HG03103 (cell line): ENCODE data around the gene CYB561D1.

Experiments
- ATAC-seq: cut with Tn5 transposase; IDR thresholded peaks from one replicate; pipeline ENCODE4 v1.9.1; 2021; ENCODE audit warnings: low read depth; ENCODE audit not compliant: unreplicated experiment

Gene CYB561D1

GRCh38 chr1:109499081-109499480, 5.2 kb downstream of the CYB561D1 start:
- ATAC-seq: no peak

GRCh38 chr1:109499661-109500536, 6.0 kb downstream of the CYB561D1 start:
- ATAC-seq: no peak

GRCh38 chr1:109500941-109501381, 7.1 kb downstream of the CYB561D1 start:
- ATAC-seq: no peak

GRCh38 chr1:109501644-109502363, 7.9 kb downstream of the CYB561D1 start:
- no peak for ATAC-seq

GRCh38 chr1:109502364-109502851, 8.5 kb downstream of the CYB561D1 start:
- no peak for ATAC-seq

- no peak for ATAC-seq
These were observed 10.0 kb downstream of the CYB561D1 start for GRCh38 chr1:109503935-109504334.

GRCh38 chr1:109504974-109505373, 11.1 kb downstream of the CYB561D1 start:
- ATAC-seq: no peak

GRCh38 chr1:109508001-109508872, 14.3 kb downstream of the CYB561D1 start:
- no peak for ATAC-seq

GRCh38 chr1:109508873-109509175, 14.9 kb downstream of the CYB561D1 start:
- no peak for ATAC-seq

- ATAC-seq: no peak
These were observed 15.6 kb downstream of the CYB561D1 start, which contains the start of gene AMIGO1 for GRCh38 chr1:109509176-109510134. Gene AMIGO1, minus strand, starts transcription at chr1:109509727. Its CDS starts 815 bp downstream, at chr1:109508912.

- ATAC-seq: no peak
These were observed 19.3 kb downstream of the CYB561D1 start for GRCh38 chr1:109513110-109513710.

- no peak for ATAC-seq
These were observed 21.0 kb downstream of the CYB561D1 start for GRCh38 chr1:109514846-109515245.

- ATAC-seq: no peak
These were observed 23.0 kb downstream of the CYB561D1 start for GRCh38 chr1:109516872-109517271.

GRCh38 chr1:109517337-109517736, 23.4 kb downstream of the CYB561D1 start:
- ATAC-seq: no peak

- no peak for ATAC-seq
These were observed 27.4 kb downstream of the CYB561D1 start for GRCh38 chr1:109521002-109521951.

GRCh38 chr1:109522026-109522425, 28.1 kb downstream of the CYB561D1 start:
- no peak for ATAC-seq

GRCh38 chr1:109523706-109524105, 29.8 kb downstream of the CYB561D1 start:
- no peak for ATAC-seq
